Urothelium cell line (cell line): ENCODE data around the gene ZNF823.
A peak's percentile ranks its signal among the peaks of the same experiment; 100 is the strongest.
"Not testable (repeated sequence)": the region's sequence is repeated elsewhere in the genome, so short reads cannot be mapped to it uniquely, and the experiment has no call there.

ENCODE experiments used
- DNase-seq: peaks from one replicate; pipeline ENCODE4 v3.0.0; 2011; ENCODE audit warnings: low spot score, mixed read lengths
- FAIRE-seq: peaks from 2 replicates; lab custom pipeline; 2011; peaks lifted over from hg19 to GRCh38; lab: Jason Lieb, UNC

ZNF823 gene

GRCh38 chr19:11738746-11739620 lies at the start of gene ZNF823:
Gene ZNF823, minus strand, starts transcription at chr19:11738946. Its CDS starts 127 bp downstream, at chr19:11738819.
- peak; percentile 89 for DNase-seq
- no peak for FAIRE-seq

- DNase-seq (no peak), FAIRE-seq (no peak)
Measured at GRCh38 chr19:11787536-11787935, 48.8 kb upstream of the ZNF823 start.

- FAIRE-seq = no peak
- no peak for DNase-seq
Measured at GRCh38 chr19:11784356-11784755, 45.6 kb upstream of the ZNF823 start.

GRCh38 chr19:11783767-11784166 lies 45.0 kb upstream of the ZNF823 start:
- DNase-seq (no peak), FAIRE-seq (no peak)

- FAIRE-seq = no peak
- DNase-seq = no peak
Measured at GRCh38 chr19:11781295-11782057, 42.7 kb upstream of the ZNF823 start.

GRCh38 chr19:11780431-11781020 lies 41.8 kb upstream of the ZNF823 start:
- FAIRE-seq (no peak), DNase-seq (no peak)

- not testable (repeated sequence) for FAIRE-seq, DNase-seq
Measured at GRCh38 chr19:11776669-11777068, 37.9 kb upstream of the ZNF823 start.

GRCh38 chr19:11771520-11771919 lies 32.8 kb upstream of the ZNF823 start:
- DNase-seq, FAIRE-seq: not testable (repeated sequence)

- FAIRE-seq (no peak), DNase-seq (no peak)
Measured at GRCh38 chr19:11769995-11770394, 31.2 kb upstream of the ZNF823 start.

- FAIRE-seq (no peak), DNase-seq (peak; percentile 6)
Measured at GRCh38 chr19:11767633-11768133, 28.9 kb upstream of the ZNF823 start.

- DNase-seq (peak; percentile 89), FAIRE-seq (no peak)
Measured at GRCh38 chr19:11766597-11767591, 28.1 kb upstream of the ZNF823 start, which contains the start of gene ZNF441. Gene ZNF441, plus strand, starts transcription at chr19:11767000. Its CDS starts 194 bp downstream, at chr19:11767194.

GRCh38 chr19:11763611-11764010 lies 24.9 kb upstream of the ZNF823 start:
- FAIRE-seq = no peak
- DNase-seq = no peak

GRCh38 chr19:11763117-11763516 lies 24.4 kb upstream of the ZNF823 start:
- no peak for DNase-seq
- no peak for FAIRE-seq

GRCh38 chr19:11759805-11760204 lies 21.1 kb upstream of the ZNF823 start:
- FAIRE-seq = no peak
- no peak for DNase-seq

- DNase-seq = no peak
- no peak for FAIRE-seq
Measured at GRCh38 chr19:11756965-11757364, 18.2 kb upstream of the ZNF823 start.

GRCh38 chr19:11754663-11755062 lies 15.9 kb upstream of the ZNF823 start:
- DNase-seq (no peak), FAIRE-seq (no peak)

GRCh38 chr19:11752244-11752736 lies 13.5 kb upstream of the ZNF823 start:
- DNase-seq (no peak), FAIRE-seq (no peak)

GRCh38 chr19:11749751-11750150 lies 11.0 kb upstream of the ZNF823 start:
- no peak for FAIRE-seq
- no peak for DNase-seq

GRCh38 chr19:11747277-11747676 lies 8.5 kb upstream of the ZNF823 start:
- no peak for FAIRE-seq
- no peak for DNase-seq

- FAIRE-seq (no peak), DNase-seq (no peak)
Measured at GRCh38 chr19:11745869-11746268, 7.1 kb upstream of the ZNF823 start.
